GM18508 (cell line): ENCODE measurements around the gene RHBDD2.
A peak's percentile ranks its signal among the peaks of the same experiment; 100 is the strongest.

Source experiments
- ATAC-seq: cut with Tn5 transposase; IDR thresholded peaks from one replicate; pipeline ENCODE4 v1.9.1; 2021; ENCODE audit warnings: moderate number of reproducible peaks; ENCODE audit not compliant: insufficient read depth, unreplicated experiment

The RHBDD2 gene

DNA sequence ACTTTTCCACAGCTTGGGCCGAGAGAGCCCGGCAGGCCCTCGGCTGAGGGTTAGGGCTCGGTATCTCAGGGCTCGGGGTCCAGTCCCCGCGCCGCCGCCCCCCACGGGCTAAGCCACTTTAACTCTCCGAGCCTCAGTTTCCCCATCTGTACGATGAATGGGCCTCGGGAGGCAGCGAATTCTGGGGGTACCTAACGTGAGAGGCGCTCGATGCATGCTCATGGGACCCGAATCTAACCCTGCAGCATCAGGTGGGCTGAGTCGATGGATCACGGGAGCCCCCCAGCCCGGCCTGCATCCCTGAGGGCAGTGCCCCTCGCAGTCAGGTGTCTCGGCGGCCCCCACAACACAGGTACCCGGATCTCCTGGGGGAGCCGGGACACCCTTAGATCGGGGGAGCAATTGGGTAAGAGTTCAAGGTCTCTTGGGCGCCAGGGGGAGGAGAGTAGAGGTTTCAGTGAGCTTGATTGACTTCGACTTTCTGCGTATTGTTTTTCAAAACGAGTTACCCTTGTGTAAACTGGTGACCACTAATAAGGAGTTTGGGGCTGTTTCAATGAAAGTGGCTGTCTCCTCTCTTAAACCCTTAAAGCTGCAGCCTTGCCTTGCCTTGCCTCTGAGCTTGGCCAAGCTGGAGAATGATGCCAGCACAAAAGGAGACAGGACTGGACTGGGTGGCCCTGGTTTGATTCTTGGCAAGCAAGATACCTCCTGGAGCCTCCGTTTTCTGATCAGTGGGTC, 36.8 kb downstream of the RHBDD2 start:
- ATAC-seq = no peak

DNA sequence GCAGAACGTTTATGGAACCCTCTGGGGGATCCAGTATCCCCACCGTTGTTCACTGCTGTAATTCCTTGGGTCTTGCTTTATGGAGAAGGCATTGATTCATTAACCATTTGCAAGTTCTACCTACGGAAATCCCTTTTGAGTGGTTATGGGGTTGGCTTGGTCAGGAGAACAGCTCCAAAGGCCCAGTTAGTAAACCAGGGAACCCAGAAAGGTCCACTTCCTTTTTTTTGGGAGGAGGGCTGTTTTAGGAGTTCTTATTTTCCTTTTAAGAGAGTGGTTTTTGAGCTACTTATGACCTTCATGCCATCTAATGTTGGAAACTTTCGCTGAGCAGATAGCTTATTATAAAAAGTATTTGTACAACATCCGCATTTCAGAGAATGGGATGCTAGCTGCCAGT, 37.4 kb downstream of the RHBDD2 start:
- ATAC-seq = no peak

DNA sequence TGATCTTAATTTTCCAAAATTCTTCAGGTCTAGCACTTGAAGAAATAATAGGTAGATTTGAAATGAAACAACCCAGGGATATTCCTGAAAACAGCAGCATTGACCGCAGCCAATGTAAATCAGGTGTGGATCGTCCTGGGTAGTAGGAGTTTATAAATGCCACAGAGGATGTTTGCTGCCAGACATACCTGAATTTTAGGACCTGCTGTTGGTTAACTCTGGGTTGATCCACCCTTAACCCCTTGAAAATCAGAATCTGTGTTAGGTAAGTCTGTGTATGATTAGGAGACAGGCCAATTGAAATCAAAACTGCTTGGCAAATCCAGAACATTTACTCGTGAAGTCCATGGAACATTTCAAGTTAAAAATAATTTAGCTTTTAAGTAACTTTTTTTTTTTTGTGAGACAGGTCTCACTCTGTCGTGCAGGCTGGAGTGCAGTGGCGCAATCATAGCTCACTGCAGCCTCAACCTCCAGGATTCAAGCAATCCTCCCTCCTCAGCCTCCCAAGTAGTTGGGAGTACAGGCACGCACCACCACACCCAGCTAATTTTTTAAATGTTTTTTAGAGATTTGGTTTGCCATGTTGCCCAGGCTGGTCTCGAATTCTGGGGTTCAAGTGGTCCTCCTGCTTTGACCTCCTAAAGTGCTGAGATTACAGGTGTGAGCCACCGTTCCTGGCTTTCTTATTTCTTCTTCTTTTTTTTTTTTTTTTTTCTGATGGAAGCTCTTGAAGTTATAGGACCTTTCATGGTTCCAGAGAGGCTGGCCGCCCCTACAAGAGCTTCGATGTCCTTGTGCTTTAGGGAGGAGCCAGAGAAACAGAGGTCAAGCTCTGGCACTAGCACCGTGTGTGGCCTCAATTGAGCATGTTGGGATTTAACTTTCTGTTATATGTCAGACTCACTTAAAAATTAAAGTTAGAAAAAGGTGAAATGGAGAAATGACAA, 38.1 kb downstream of the RHBDD2 start:
- no peak for ATAC-seq

DNA sequence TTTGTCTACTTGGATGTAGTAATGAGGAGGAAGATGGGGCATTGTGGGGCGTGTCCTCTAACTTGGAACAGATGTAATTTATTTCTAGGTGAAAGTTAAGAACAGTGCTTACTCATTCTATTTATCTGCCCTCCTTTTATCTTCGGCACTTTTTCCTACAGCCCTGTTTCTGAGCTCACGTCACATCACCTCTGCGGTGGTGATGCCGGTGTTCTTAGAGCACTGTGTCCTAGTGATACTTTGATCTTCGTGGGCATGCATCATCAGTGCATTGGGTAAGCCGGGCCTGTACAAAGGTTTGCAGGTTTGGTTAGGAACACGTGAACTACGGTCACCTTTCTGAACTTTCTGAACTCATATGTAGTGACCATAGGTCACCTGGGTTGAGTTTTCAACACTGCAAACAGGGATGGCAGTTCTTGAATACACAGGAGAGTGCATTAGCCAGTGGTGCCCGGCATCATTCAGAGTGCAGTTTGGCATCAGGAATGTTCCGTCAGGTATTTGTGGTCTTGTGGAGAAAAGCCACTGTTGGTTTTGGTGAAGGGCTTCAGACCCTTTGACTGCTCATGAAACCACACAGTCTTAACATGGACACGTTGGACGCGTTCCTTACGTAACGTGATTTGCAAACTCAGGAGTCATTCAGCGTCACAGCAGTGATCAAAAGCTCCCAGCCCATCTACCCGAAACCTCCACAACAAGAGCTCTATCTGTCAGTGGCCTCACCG, 41.8 kb downstream of the RHBDD2 start:
- no peak for ATAC-seq

DNA sequence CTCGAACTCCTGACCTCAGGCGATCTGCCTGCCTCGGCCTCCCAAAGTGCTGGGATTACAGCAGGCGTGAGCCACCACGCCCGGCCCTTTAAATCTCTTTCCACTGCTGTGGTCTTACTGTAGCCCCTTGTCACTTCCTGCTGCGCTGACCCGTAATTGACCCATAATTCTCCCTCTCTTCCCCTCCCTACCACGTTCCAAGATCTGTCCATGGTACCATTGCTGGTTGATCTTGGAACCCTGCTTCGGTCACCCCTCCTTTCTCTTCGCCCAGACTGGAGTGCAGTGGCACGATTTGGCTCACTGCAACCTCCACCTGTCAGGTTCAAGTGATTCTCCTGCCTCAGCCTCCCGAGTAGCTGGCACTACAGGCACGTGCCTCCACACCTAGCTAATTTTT, 42.6 kb downstream of the RHBDD2 start:
- ATAC-seq = no peak

DNA sequence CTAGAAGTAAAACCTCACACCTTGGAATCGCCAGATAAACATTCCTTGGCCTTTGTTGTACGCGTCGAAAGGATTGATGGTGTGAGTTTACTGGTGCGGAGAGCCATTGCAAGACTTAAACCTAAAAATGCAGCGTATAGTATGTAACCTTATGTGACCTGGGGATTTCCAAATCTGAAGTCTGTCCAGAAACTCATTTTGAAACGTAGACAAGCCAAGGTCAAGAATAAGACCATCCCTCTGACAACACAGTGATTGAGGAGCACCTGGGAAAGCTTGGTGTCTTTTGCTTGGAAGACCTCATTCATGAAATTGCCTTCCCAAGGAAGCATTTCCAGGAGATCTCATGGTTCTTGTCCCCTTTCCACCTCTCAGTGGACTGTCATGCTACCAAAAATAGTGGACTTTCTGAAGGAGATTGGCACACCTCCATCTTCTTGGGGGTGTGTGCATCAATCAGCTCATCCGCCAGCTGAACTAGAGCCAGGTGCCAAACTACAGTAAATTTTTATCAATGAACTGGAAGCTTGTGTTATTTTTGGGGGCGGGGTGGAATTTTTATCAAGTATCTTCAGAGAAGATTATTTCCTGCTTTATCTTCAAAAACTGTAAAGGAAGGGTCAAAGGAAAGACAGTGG, 44.3 kb downstream of the RHBDD2 start:
- ATAC-seq = no peak

DNA sequence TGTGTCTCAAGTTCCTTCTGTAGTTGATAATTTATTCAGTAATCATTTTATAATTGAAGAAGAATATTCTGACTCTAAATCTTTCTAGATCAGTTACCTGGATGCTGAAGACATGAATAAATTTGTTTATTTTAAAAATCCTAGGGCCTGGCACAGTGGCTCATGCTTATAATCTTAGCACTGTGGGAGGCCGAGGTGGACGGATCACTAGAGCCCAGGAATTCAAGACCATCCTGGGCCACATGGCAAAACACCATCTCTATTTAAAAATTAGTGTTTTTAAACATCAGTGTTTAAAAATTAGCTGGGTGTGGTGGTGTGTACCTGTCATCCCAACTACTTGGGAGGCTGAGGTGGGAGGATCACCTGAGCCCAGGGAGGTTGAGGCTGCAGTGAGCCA, 45.4 kb downstream of the RHBDD2 start:
- no peak for ATAC-seq

DNA sequence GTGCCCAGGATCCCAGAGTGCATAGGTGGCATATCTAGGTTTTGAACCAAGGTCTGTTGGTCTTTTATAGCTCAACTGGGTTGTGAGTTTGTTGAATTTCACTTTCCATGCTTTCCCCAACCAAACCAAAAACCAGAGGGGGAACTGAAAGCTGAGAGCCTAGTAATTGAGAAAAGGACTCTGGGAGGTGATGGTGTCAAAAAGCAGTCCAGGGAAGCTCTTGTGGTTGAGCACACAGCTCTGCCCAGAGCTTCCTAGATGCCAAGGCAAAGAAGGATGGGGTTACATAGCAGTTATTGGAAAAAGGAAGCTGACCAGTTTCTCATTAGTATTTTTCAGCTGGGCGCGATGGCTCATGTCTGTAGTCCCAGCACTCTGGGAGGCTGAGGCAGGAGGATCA, 46.1 kb downstream of the RHBDD2 start:
- ATAC-seq = no peak

DNA sequence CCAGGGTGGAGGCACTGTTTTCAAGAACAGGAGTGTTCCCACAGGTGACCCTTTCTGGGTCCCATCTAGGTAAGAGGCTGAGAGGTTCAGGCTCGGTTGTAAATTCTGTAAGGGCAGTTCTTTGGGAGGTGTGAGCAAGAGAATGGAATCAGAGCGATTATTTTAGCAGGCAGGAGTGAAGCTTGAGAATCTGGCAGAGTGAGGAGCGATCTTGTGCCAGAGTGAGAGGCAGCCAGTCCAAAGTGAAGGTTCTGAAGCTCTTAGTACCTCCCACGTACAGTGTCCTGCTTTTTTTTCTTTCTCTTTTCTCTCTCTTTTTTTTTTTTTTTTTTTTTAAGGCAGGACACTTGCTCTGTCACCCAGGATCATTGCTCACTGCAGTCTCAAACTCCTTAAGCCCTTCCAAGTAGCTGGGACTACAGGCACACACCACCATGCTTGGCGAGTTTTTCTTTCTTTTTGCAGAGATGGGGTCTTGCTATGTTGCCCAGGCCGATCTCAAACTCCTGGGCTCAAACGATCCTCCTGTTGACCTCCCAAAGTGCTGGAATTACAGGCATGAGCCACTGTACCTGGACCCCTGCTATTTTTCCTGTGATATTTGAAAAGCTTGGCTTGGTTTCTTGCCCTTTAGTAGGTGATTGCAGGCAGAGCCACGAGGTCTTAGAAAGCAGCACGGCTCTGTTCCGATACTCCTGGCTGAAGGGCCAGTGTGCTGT, 47.0 kb downstream of the RHBDD2 start:
- ATAC-seq = no peak

DNA sequence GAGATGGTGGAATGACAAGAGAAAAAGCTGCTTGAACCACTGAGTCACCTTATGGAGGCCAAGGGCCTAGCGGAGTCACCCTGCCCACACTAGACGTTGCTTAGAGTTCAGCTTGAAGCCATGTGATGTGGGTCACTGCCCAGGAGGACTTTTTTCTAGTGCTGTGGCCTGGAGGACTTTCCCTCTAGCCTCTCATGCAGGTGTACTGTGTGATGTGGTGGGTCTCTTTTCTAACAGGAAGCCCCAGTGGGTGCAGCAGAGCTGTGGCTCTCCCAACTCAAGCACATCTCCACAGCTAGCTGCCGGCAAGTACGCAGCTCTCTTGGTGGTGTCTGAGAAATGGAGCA, 49.7 kb downstream of the RHBDD2 start:
- ATAC-seq = peak; percentile 53

DNA sequence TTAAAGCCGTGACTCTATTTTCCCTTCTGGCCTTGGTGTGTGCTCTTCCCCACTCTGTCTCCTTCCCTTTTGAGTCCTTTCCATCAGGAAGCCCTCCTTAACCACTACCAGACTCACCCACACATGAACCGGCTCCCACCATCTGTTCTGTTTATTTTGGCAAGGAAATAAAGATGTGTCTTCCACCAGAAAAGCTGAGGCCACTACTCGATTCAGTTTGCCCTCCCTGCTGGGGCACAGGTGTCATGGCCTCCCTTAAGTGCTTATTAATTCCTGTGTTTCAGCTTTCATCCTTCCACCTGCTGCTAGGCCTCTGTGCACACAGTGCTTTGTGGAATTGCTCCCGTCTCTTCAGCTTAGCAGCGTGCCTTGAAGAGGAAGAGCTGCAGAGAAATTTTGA, 52.8 kb downstream of the RHBDD2 start:
- ATAC-seq = no peak

DNA sequence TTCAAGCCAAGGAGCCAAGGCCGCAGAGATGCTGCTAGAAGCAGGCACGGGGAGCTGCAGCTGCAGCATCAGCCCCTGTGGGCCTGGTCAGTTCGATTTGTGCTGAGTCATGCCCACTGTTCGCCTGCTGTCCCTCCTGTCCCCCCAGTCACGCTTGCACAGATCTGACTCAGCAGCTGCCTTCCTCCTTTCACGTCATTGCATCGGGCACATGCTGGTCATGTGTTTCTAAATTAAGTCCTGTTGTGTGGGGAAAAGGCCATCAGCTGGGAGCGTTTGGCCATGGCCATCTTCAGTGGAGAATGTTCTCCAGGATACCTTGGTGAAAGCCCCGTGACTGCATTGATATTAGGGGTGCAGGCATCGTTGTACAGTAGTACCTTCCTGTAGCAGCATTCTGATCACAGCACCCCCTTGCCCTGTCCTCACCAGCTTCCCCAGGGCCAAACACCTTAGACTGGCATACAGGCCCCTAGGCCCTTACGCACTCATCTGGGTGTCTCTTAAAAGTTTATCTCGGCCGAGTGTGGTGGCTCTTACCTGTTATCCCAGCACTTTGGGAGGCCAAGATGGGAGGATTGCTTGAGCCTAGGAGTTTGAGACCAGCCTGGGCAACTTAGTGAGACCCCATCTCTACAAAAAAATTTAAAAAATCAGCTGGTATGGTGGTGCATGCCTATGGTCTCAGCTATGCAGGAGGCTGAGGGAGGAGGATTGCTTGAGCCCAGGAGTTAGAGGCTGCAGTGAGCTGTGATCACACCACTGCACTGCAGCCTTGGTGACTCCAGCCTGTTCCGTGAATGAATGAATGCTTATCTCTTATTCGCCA, 59.3 kb downstream of the RHBDD2 start:
- ATAC-seq = no peak
